ENCODE results near the gene KDELR3.

The KDELR3 gene

GRCh38 chr22:38461414-38462081 is 6.3 kb upstream of the KDELR3 start (continued):
- TF ChIP-seq, protein P1, sequence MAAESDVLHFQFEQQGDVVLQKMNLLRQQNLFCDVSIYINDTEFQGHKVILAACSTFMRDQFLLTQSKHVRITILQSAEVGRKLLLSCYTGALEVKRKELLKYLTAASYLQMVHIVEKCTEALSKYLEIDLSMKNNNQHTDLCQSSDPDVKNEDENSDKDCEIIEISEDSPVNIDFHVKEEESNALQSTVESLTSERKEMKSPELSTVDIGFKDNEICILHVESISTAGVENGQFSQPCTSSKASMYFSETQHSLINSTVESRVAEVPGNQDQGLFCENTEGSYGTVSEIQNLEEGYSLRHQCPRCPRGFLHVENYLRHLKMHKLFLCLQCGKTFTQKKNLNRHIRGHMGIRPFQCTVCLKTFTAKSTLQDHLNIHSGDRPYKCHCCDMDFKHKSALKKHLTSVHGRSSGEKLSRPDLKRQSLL (tag by site-specific recombination; IDR thresholded peaks at IDR 0.05), result peak; percentile 60
- TF ChIP-seq ZNF146 (tag by site-specific recombination; IDR thresholded peaks at IDR 0.05) (no peak), INSM2 (tag by site-specific recombination; IDR thresholded peaks at IDR 0.05) (0 out of 2 replicates have a peak, but pooled peaks have one; percentile 65), FEZF1 (tag by site-specific recombination; IDR thresholded peaks at IDR 0.05) (no peak), ZNF121 (tag by site-specific recombination; IDR thresholded peaks at IDR 0.05) (peak; percentile 99), ZNF184 (tag by site-specific recombination; IDR thresholded peaks at IDR 0.05) (peak; percentile 78; the same call in 1 of the 2 replicates), ZNF558 (tag by site-specific recombination; IDR thresholded peaks at IDR 0.05) (0 out of 2 replicates have a peak, but pooled peaks have one; percentile 25), ZNF610 (tag by site-specific recombination; IDR thresholded peaks at IDR 0.05; ENCODE audit: borderline replicate concordance) (peak; percentile 84; the same call in 1 of the 2 replicates), ZBTB26 (tag by site-specific recombination; optimal IDR thresholded peaks at IDR 0.05) (peak; percentile 71), SCRT1 (tag by site-specific recombination; IDR thresholded peaks at IDR 0.05; ENCODE audit: borderline replicate concordance) (peak; percentile 89), ZNF2 (tag by site-specific recombination; IDR thresholded peaks at IDR 0.05) (peak; percentile 87), MYNN (tag by site-specific recombination; IDR thresholded peaks at IDR 0.05; ENCODE audit: borderline replicate concordance) (peak; percentile 95), ZNF785 (tag by site-specific recombination; IDR thresholded peaks at IDR 0.05) (peak; percentile 61; the same call in 1 of the 2 replicates), ZSCAN16 (tag by site-specific recombination; IDR thresholded peaks at IDR 0.05) (no peak), ZBTB8A (tag by site-specific recombination; IDR thresholded peaks at IDR 0.05) (peak; percentile 57), EGR2 (tag by site-specific recombination; IDR thresholded peaks at IDR 0.05; ENCODE audit: low read depth) (0 out of 2 replicates have a peak, but pooled peaks have one; percentile 6), ZFP69B (tag by site-specific recombination; IDR thresholded peaks at IDR 0.05) (peak; percentile 94), ZNF302 (tag by site-specific recombination; IDR thresholded peaks at IDR 0.05; ENCODE audit: low read depth) (no peak), ZNF639 (tag by site-specific recombination; IDR thresholded peaks at IDR 0.05) (peak; percentile 64; the same call in 1 of the 2 replicates)
- TF ChIP-seq, protein P2, sequence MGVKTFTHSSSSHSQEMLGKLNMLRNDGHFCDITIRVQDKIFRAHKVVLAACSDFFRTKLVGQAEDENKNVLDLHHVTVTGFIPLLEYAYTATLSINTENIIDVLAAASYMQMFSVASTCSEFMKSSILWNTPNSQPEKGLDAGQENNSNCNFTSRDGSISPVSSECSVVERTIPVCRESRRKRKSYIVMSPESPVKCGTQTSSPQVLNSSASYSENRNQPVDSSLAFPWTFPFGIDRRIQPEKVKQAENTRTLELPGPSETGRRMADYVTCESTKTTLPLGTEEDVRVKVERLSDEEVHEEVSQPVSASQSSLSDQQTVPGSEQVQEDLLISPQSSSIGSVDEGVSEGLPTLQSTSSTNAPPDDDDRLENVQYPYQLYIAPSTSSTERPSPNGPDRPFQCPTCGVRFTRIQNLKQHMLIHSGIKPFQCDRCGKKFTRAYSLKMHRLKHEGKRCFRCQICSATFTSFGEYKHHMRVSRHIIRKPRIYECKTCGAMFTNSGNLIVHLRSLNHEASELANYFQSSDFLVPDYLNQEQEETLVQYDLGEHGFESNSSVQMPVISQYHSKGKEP (tag by site-specific recombination; IDR thresholded peaks at IDR 0.05), result peak; percentile 45; the same call in 1 of the 2 replicates
- TF ChIP-seq, protein P3, sequence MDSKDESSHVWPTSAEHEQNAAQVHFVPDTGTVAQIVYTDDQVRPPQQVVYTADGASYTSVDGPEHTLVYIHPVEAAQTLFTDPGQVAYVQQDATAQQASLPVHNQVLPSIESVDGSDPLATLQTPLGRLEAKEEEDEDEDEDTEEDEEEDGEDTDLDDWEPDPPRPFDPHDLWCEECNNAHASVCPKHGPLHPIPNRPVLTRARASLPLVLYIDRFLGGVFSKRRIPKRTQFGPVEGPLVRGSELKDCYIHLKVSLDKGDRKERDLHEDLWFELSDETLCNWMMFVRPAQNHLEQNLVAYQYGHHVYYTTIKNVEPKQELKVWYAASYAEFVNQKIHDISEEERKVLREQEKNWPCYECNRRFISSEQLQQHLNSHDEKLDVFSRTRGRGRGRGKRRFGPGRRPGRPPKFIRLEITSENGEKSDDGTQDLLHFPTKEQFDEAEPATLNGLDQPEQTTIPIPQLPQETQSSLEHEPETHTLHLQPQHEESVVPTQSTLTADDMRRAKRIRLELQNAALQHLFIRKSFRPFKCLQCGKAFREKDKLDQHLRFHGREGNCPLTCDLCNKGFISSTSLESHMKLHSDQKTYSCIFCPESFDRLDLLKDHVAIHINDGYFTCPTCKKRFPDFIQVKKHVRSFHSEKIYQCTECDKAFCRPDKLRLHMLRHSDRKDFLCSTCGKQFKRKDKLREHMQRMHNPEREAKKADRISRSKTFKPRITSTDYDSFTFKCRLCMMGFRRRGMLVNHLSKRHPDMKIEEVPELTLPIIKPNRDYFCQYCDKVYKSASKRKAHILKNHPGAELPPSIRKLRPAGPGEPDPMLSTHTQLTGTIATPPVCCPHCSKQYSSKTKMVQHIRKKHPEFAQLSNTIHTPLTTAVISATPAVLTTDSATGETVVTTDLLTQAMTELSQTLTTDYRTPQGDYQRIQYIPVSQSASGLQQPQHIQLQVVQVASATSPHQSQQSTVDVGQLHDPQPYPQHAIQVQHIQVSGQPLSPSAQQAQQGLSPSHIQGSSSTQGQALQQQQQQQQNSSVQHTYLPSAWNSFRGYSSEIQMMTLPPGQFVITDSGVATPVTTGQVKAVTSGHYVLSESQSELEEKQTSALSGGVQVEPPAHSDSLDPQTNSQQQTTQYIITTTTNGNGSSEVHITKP (tag by site-specific recombination; IDR thresholded peaks at IDR 0.05), result peak; percentile 97
- TF ChIP-seq, protein P4, sequence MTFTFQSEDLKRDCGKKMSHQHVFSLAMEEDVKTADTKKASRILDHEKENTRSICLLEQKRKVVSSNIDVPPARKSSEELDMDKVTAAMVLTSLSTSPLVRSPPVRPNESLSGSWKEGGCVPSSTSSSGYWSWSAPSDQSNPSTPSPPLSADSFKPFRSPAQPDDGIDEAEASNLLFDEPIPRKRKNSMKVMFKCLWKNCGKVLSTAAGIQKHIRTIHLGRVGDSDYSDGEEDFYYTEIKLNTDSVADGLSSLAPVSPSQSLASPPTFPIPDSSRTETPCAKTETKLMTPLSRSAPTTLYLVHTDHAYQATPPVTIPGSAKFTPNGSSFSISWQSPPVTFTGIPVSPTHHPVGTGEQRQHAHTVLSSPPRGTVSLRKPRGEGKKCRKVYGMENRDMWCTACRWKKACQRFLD (tag by site-specific recombination; IDR thresholded peaks at IDR 0.05), result no peak
- TF ChIP-seq, protein P5, sequence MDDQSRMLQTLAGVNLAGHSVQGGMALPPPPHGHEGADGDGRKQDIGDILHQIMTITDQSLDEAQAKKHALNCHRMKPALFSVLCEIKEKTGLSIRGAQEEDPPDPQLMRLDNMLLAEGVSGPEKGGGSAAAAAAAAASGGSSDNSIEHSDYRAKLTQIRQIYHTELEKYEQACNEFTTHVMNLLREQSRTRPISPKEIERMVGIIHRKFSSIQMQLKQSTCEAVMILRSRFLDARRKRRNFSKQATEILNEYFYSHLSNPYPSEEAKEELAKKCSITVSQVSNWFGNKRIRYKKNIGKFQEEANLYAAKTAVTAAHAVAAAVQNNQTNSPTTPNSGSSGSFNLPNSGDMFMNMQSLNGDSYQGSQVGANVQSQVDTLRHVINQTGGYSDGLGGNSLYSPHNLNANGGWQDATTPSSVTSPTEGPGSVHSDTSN (CRISPR knock-in tag; IDR thresholded peaks at IDR 0.05), result no peak

All from HEK293 (cell line).